ENCODE results near the gene PXMP4. TPM values are rescaled to one million over a fixed set of nuclear protein-coding genes. Genes with fewer than 3 reads are reported as not detected.

PXMP4 gene
- total RNA-seq, 2 experiments from 2014 or later, result 3.6 to 4.1 TPM

DNA sequence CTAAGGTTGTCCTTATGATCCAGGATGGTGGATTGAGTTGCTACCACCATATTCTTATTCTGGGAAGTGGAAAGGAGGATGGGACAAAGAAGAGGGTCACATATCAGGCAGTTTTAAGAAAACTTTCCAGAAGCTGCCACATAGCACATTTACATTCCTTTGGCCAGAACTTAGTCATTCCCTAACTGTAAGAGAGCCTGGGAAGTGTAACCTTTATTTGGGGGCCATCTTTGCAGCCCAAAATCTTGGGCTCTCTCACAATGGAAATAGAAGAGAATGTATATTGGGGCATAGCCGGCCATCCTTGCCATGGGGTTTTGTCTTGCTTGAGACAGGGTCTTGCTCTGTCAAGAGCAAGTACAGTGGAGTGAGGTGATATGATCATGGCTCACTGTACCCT lies 20.1 kb upstream of the PXMP4 start:
- H3K36me3 Mint-ChIP-seq (ENCODE audit: low read depth), result peaks cover 13% of the 10 kb centered on the region
- H3K4me3 Mint-ChIP-seq, result no peak overlapping the region
- Histone ChIP-seq H3K4me1 (ENCODE audit: insufficient read depth, low read length) (no peaks in the 10 kb centered on the region), H3K36me3 (ENCODE audit: insufficient read depth, low read length) (no peaks in the 10 kb centered on the region), H3K27me3 (ENCODE audit: control insufficient read depth in 1 of 2, insufficient read depth in 2 of 2, low read length in 2 of 2) (no peaks in the 10 kb centered on the region), H3K9me3 (ENCODE audit: control insufficient read depth in 1 of 2, insufficient read depth in 1 of 2, low read length in 2 of 2) (peaks cover 6 to 18% of the 10 kb centered on the region in 2 experiments), H3K27ac (ENCODE audit: low read depth in 1 of 2, low read length in 2 of 2) (no peak overlapping the region), H3K4me3 (ENCODE audit: low read length) (no peak overlapping the region)
- TF ChIP-seq, protein P1, sequence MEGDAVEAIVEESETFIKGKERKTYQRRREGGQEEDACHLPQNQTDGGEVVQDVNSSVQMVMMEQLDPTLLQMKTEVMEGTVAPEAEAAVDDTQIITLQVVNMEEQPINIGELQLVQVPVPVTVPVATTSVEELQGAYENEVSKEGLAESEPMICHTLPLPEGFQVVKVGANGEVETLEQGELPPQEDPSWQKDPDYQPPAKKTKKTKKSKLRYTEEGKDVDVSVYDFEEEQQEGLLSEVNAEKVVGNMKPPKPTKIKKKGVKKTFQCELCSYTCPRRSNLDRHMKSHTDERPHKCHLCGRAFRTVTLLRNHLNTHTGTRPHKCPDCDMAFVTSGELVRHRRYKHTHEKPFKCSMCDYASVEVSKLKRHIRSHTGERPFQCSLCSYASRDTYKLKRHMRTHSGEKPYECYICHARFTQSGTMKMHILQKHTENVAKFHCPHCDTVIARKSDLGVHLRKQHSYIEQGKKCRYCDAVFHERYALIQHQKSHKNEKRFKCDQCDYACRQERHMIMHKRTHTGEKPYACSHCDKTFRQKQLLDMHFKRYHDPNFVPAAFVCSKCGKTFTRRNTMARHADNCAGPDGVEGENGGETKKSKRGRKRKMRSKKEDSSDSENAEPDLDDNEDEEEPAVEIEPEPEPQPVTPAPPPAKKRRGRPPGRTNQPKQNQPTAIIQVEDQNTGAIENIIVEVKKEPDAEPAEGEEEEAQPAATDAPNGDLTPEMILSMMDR (IDR thresholded peaks at IDR 0.05), result no peak
- DNase-seq, result no peak
- ChIA-PET CTCF (no interaction called here), POLR2A (interaction anchor here (0.6 kb wide), 1 partner anchor 23 kb away, joined by 3 read pairs; no protein-coding TSS in a partner anchor)
- H3K4me1 Mint-ChIP-seq (ENCODE audit: low read depth), result no peaks in the 10 kb centered on the region
- no peak overlapping the region for H3K27ac Mint-ChIP-seq
- peaks cover 5% of the 10 kb centered on the region for H3K9me3 Mint-ChIP-seq
- H3K27me3 Mint-ChIP-seq, result no peaks in the 10 kb centered on the region
- intact Hi-C loops (cut with DNase I, micrococcal nuclease), result no loop called here
- ATAC-seq (ENCODE audit: poor library complexity), result no peak

DNA sequence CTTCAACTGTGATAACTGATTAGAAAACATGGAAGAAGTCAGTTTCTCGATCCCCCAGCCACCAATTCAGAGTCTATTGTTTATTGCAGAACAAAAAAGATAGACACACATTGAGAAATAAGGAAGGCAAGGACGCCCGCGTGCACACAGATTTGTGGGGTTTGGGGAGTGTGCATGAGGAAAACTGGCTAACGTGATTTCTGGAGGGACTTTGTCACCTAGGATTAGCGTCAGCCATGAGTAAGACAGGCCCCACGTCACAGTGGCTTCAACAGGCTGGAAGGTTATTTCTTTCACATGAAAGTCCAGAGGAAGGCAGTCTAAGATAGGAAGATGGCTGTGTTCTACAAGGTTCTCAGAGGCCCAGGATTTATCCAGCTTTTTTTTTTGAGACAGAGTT lies 19.4 kb upstream of the PXMP4 start:
- Mint-ChIP-seq H3K9me3 (peaks cover 5% of the 10 kb centered on the region), H3K4me1 (ENCODE audit: low read depth) (peaks cover under 1% of the 10 kb centered on the region), H3K27me3 (no peaks in the 10 kb centered on the region), H3K36me3 (ENCODE audit: low read depth) (peaks cover 11% of the 10 kb centered on the region), H3K4me3 (no peak overlapping the region), H3K27ac (no peak overlapping the region)
- H3K4me3 ChIP-seq (ENCODE audit: low read length), result no peak overlapping the region
- H3K27ac ChIP-seq (ENCODE audit: low read depth in 1 of 2, low read length in 2 of 2), result no peak overlapping the region
- H3K36me3 ChIP-seq (ENCODE audit: insufficient read depth, low read length), result no peaks in the 10 kb centered on the region
- peaks cover 6 to 18% of the 10 kb centered on the region in 2 experiments for H3K9me3 ChIP-seq (ENCODE audit: control insufficient read depth in 1 of 2, insufficient read depth in 1 of 2, low read length in 2 of 2)
- no peaks in the 10 kb centered on the region for H3K27me3 ChIP-seq (ENCODE audit: control insufficient read depth in 1 of 2, insufficient read depth in 2 of 2, low read length in 2 of 2)
- TF ChIP-seq, protein P1 (IDR thresholded peaks at IDR 0.05), result no peak
- no peak for ATAC-seq (ENCODE audit: poor library complexity)
- H3K4me1 ChIP-seq (ENCODE audit: insufficient read depth, low read length), result peaks cover under 1% of the 10 kb centered on the region
- ChIA-PET CTCF (no interaction called here), POLR2A (no interaction called here)
- intact Hi-C loops (cut with DNase I, micrococcal nuclease), result loop anchor here in 1 of 2 experiments (10.0 kb wide), 1 partner anchor 75 kb away; the partner anchor contains the start of genes ACTL10 and C20orf144
- no peak for DNase-seq

DNA sequence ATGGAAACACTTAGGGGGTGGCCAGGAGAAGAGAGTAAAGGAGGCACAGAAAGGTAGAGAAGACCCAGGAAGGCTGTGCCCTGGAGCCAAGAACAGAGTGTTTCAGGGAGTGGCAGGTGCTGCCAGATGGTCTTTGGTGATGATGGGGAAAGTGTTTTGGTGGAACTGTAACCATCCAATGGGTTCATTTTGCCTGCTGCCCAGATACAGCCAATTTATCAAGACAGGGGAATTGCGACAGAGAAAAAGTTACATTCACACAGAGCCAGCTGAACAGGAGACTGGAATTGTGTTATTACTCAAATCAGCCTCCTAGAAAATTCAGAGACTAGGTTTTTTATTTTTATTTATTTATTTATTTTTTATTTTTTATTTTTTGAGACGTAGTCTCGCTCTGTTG lies 16.9 kb upstream of the PXMP4 start:
- POLR2A ChIA-PET, result no interaction called here

More for the DNA sequence above, 16.9 kb upstream of the PXMP4 start:
- Histone ChIP-seq H3K9me3 (ENCODE audit: control insufficient read depth in 1 of 2, insufficient read depth in 1 of 2, low read length in 2 of 2) (peaks cover 6 to 18% of the 10 kb centered on the region in 2 experiments), H3K4me3 (ENCODE audit: low read length) (no peak overlapping the region), H3K27ac (ENCODE audit: low read depth in 1 of 2, low read length in 2 of 2) (no peak overlapping the region), H3K4me1 (ENCODE audit: insufficient read depth, low read length) (peaks cover 22% of the 10 kb centered on the region), H3K27me3 (ENCODE audit: control insufficient read depth in 1 of 2, insufficient read depth in 2 of 2, low read length in 2 of 2) (no peaks in the 10 kb centered on the region), H3K36me3 (ENCODE audit: insufficient read depth, low read length) (no peaks in the 10 kb centered on the region)
- Mint-ChIP-seq H3K27ac (no peak overlapping the region), H3K4me3 (no peak overlapping the region), H3K4me1 (ENCODE audit: low read depth) (peaks cover 18% of the 10 kb centered on the region), H3K27me3 (no peaks in the 10 kb centered on the region), H3K9me3 (peaks cover 5% of the 10 kb centered on the region), H3K36me3 (ENCODE audit: low read depth) (peaks cover 20% of the 10 kb centered on the region)
- CTCF ChIA-PET, result no interaction called here
- DNase-seq (no peak), ATAC-seq (ENCODE audit: poor library complexity) (no peak)
- TF ChIP-seq, protein P1 (IDR thresholded peaks at IDR 0.05), result no peak
- intact Hi-C loops (cut with DNase I, micrococcal nuclease), result loop anchor here in 1 of 2 experiments (10.0 kb wide), 1 partner anchor 72 kb away; the partner anchor contains the start of genes ACTL10 and C20orf144
